NCI-H1694 (cell line): ENCODE data around the gene SLC34A2.
"Not testable (repeated sequence)": the region's sequence is repeated elsewhere in the genome, so short reads cannot be mapped to it uniquely, and the experiment has no call there.

Experiments
- DNase-seq: peaks from one replicate; lab custom pipeline; 2025; lab: John Stamatoyannopoulos, UW

SLC34A2 gene

GRCh38 chr4:25654971-25655963 is at the start of gene SLC34A2:
Gene SLC34A2 (plus strand): TSS chr4:25655851. CDS start chr4:25662501, 6,650 bp downstream.
- DNase-seq: no peak

GRCh38 chr4:25608644-25609043 is 47.0 kb upstream of the SLC34A2 start:
- DNase-seq: no peak

GRCh38 chr4:25609976-25610375 is 45.7 kb upstream of the SLC34A2 start:
- DNase-seq: no peak

GRCh38 chr4:25613613-25614012 is 42.0 kb upstream of the SLC34A2 start:
- not testable (repeated sequence) for DNase-seq

- DNase-seq: no peak
Measured at GRCh38 chr4:25614807-25615206, 40.8 kb upstream of the SLC34A2 start.

- no peak for DNase-seq
Measured at GRCh38 chr4:25621027-25621930, 34.4 kb upstream of the SLC34A2 start.

GRCh38 chr4:25624616-25625015 is 31.0 kb upstream of the SLC34A2 start:
- DNase-seq: no peak

- DNase-seq: no peak
Measured at GRCh38 chr4:25628451-25628850, 27.2 kb upstream of the SLC34A2 start.

GRCh38 chr4:25632135-25632534 is 23.5 kb upstream of the SLC34A2 start:
- DNase-seq: no peak

- no peak for DNase-seq
Measured at GRCh38 chr4:25633541-25633940, 22.1 kb upstream of the SLC34A2 start.

GRCh38 chr4:25635501-25635900 is 20.1 kb upstream of the SLC34A2 start:
- no peak for DNase-seq

- DNase-seq: no peak
Measured at GRCh38 chr4:25637581-25638220, 17.9 kb upstream of the SLC34A2 start.

- DNase-seq: no peak
Measured at GRCh38 chr4:25638221-25638601, 17.4 kb upstream of the SLC34A2 start.

- no peak for DNase-seq
Measured at GRCh38 chr4:25638806-25639205, 16.8 kb upstream of the SLC34A2 start.

- DNase-seq: no peak
Measured at GRCh38 chr4:25650311-25650710, 5.3 kb upstream of the SLC34A2 start.

- no peak for DNase-seq
Measured at GRCh38 chr4:25651682-25652081, 4.0 kb upstream of the SLC34A2 start.

- DNase-seq: no peak
Measured at GRCh38 chr4:25654031-25654970, 1.4 kb upstream of the SLC34A2 start.

GRCh38 chr4:25656031-25656430 is 380 bp downstream of the SLC34A2 start:
- no peak for DNase-seq

- DNase-seq: no peak
Measured at GRCh38 chr4:25658357-25658771, 2.7 kb downstream of the SLC34A2 start.

GRCh38 chr4:25658777-25659176 is 3.1 kb downstream of the SLC34A2 start:
- no peak for DNase-seq

- DNase-seq: not testable (repeated sequence)
Measured at GRCh38 chr4:25661441-25661840, 5.8 kb downstream of the SLC34A2 start.
